Measurements from ENCODE around the gene FBXL12. TPM values are rescaled to one million over a fixed set of nuclear protein-coding genes. Genes with fewer than 3 reads are reported as not detected.
A peak's percentile ranks its signal among the peaks of the same experiment; 100 is the strongest.

FBXL12 gene, protein sequence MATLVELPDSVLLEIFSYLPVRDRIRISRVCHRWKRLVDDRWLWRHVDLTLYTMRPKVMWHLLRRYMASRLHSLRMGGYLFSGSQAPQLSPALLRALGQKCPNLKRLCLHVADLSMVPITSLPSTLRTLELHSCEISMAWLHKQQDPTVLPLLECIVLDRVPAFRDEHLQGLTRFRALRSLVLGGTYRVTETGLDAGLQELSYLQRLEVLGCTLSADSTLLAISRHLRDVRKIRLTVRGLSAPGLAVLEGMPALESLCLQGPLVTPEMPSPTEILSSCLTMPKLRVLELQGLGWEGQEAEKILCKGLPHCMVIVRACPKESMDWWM
- total RNA-seq, result 10 to 100 TPM; 23.6 to 27.2 TPM

DNA sequence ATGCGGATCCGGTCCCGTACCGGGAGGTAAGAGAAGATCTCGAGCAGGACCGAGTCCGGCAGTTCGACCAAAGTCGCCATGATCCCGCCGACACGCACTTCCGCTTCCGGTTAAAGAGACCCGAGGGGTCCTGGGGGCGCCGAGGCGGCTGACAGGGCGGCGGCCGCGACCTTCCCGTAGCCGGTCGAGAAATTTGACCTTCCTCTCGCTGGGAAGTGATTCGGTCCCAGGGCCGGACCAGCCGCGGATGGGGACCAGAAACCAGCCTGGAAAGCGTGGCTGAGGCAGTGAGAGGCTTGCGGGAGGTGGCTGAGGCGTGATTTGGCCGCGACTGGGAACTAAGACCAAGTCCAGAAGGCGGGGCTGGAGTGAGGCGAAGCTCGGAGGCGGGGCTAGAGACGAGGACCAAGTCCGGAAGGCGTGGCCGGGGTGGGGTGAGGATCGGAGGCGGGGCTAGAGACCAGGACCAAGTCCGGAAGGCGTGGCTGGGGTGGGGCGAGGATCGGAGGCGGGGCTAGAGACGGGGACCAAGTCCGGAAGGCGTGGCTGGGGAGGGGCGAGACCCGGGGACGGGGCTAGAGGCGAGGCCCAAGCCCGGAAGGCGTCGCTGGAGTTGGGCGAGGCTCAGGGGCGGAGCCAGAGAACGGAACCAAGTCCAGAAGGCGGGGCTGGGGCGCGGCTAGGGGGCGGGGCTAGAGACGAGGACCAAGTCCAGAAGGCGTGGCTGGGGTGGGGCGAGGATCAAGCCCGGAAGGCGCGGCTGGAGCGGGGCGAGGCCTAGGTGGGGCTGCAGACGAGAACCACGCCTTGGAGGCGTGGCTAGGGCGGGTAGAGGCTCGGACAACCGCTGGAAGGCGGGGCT lies at the start of gene FBXL12:
Gene FBXL12, minus strand, starts transcription at position 346 of the 862 bp plus-strand sequence. Its CDS starts 266 bp downstream, at position 80.
- no peaks in the 10 kb centered on the region for H3K27me3 Mint-ChIP-seq
- peaks cover 23% of the 10 kb centered on the region for H3K36me3 Mint-ChIP-seq (ENCODE audit: low read depth)
- peak; percentile 89 for ATAC-seq (replicated peaks)
- H3K9me3 Mint-ChIP-seq, result no peaks in the 10 kb centered on the region
- peak within 1 kb of the TSS; percentile 79 for H3K4me3 Mint-ChIP-seq
- H3K27ac Mint-ChIP-seq, result peak within 1 kb of the TSS; percentile 82
- peaks cover 10% of the 10 kb centered on the region for H3K4me1 Mint-ChIP-seq

DNA sequence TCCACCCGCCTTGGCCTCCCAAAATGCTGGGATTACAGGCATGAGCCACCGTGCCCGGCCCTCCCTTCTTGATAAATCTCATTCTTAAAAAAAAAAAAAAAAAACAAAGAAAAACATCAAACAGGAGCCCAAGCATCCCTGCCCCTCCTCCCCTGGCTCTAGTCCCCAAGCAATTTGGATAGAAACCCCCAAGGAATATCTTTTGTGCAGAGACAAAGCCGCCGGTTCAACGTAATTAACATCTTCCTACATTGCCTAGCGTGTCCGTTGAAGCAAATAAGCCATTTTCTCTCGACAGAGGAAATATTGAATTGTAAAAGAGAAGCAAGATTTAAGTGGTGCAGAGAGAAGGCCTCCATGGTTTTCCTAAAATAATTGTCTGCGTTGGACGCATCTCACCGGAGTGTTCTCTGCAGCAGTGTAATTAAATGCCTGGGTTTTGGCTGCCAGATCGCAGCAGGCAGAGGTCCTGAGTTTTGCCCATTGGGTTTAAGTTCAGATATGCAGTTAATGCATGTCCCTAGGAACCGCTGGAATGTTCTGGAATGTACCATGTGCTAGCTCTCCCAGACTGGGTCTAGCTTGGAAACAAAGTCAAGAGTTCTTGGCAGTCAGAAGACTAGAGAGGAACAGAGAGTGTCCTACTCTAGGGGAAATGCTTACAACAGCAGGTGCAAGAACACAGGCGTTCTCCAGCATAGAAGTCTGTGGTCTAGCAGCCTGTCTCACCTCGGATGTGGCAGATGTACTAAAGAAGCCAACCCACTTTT lies 47.0 kb upstream of the FBXL12 start:
- ATAC-seq (replicated peaks), result peak; percentile 55
- Mint-ChIP-seq H3K9me3 (no peaks in the 10 kb centered on the region), H3K4me1 (peaks cover 23% of the 10 kb centered on the region), H3K4me3 (no peak overlapping the region), H3K27ac (peak overlapping the region; percentile 38), H3K27me3 (no peaks in the 10 kb centered on the region), H3K36me3 (ENCODE audit: low read depth) (no peaks in the 10 kb centered on the region)

DNA sequence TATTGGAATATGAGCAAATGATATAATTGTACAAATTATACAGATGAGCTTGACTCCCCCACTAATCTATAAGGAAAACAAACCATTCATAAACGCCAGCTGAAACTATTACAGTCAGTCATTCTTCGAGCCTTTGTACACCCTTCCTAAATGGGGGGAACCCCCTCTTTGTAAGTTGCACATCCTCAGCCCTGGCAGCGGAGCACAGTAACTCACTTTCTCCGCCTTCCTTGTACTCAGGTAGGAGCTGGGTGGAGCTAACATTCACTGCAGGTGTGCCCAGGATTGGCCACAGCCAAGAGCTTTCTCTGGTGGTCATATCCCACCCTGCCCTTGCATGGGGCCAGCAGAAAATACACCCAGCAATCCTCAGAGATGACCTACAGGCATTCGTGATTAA lies 44.9 kb upstream of the FBXL12 start:
- Mint-ChIP-seq H3K36me3 (ENCODE audit: low read depth) (no peaks in the 10 kb centered on the region), H3K4me1 (peaks cover 32% of the 10 kb centered on the region), H3K27me3 (no peaks in the 10 kb centered on the region), H3K9me3 (no peaks in the 10 kb centered on the region), H3K27ac (peak overlapping the region; percentile 97), H3K4me3 (peak overlapping the region; percentile 91)
- peak; percentile 68 for ATAC-seq (replicated peaks)

DNA sequence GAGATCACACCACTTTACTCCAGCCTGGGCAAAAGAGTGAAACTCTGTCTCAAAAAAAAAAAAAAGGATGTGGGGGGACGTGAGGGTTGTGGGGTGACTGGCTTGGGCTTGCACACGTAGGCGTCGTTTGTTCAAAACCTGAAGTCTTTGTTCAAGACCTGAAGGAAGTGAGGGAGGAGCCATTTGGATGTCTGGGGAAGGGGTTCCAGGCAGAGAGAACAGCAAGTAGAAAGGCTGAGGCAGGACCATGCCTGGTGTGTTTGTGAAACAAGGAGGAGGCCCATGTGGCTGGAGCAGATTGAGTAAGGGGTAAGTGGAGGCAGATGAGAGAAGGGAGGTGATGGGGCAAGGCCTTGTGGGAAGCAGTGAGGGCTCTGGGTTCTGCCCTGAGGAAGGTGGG lies 44.1 kb upstream of the FBXL12 start:
- ATAC-seq (replicated peaks), result peak; percentile 62
- Mint-ChIP-seq H3K9me3 (no peaks in the 10 kb centered on the region), H3K36me3 (ENCODE audit: low read depth) (no peaks in the 10 kb centered on the region), H3K27ac (peak overlapping the region; percentile 97), H3K4me1 (peaks cover 41% of the 10 kb centered on the region), H3K4me3 (peak overlapping the region; percentile 91), H3K27me3 (no peaks in the 10 kb centered on the region)

DNA sequence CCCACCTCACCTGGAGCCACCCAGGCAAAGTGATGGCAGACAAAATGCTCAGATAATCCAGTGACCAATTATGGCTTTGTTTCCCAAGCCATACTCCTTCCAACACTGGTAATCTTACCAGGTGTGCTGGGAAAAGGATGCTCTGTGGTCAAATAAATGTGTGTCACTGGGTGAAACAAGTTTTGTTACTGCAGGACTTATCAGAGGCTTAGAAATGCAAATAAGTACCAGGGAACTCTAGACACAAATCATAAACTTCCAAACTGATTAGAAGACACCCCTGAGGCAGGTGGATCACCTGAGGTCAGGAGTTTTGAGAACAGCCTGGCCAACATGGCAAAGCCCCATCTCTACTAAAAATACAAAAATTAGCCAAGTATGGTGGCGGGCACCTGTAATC lies 42.6 kb upstream of the FBXL12 start:
- no peaks in the 10 kb centered on the region for H3K9me3 Mint-ChIP-seq
- no peaks in the 10 kb centered on the region for H3K36me3 Mint-ChIP-seq (ENCODE audit: low read depth)
- H3K27me3 Mint-ChIP-seq, result no peaks in the 10 kb centered on the region
- peak overlapping the region; percentile 91 for H3K4me3 Mint-ChIP-seq
- H3K4me1 Mint-ChIP-seq, result peaks cover 49% of the 10 kb centered on the region
- peak overlapping the region; percentile 97 for H3K27ac Mint-ChIP-seq
- no peak for ATAC-seq (replicated peaks)

DNA sequence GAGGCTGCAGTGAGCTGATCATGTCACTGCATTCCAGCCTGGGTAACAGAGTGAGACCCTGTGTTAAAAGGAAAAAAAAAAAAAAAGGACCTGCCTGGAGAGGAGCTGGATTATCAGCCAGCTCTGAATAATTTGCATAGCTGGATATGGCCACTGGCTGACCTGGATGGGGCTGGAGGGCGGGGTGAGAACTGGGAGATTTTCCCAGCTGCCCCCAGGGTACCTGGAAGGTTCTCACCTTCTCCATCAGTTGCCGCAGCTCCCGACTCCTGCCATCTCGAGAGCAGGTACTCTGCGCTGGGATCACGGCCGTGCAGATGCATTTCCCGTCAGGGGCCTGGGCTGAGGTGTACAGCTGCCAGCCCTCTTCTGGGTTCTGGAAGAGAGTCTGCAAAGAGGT lies 41.5 kb upstream of the FBXL12 start:
- H3K4me1 Mint-ChIP-seq, result peaks cover 44% of the 10 kb centered on the region
- H3K27ac Mint-ChIP-seq, result peak overlapping the region; percentile 25
- no peaks in the 10 kb centered on the region for H3K27me3 Mint-ChIP-seq
- no peak for ATAC-seq (replicated peaks)
- no peaks in the 10 kb centered on the region for H3K36me3 Mint-ChIP-seq (ENCODE audit: low read depth)
- H3K4me3 Mint-ChIP-seq, result no peak overlapping the region
- no peaks in the 10 kb centered on the region for H3K9me3 Mint-ChIP-seq

DNA sequence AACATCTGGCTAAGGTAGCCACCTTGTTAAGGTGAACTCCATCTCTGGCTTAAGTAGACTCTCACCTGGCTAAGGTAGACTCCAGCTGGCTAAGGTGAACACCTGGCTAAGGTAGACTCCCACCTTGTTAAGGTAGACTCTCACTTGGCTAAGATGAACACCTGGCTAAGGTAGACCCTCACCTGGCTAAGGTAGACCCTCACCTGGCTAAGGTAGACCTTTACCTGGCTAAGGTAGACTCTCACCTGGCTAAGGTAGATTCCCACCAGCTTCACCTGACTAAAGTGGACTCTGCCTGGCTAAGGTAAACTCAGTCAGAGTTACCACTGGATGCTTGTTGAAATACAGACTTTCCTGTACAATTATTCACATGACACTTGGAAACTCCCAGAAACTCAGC lies 39.9 kb upstream of the FBXL12 start:
- peak overlapping the region; percentile 91 for H3K27ac Mint-ChIP-seq
- peak overlapping the region; percentile 77 for H3K4me3 Mint-ChIP-seq
- ATAC-seq (replicated peaks), result no peak
- H3K9me3 Mint-ChIP-seq, result no peaks in the 10 kb centered on the region
- peaks cover 41% of the 10 kb centered on the region for H3K4me1 Mint-ChIP-seq
- no peaks in the 10 kb centered on the region for H3K27me3 Mint-ChIP-seq
- peaks cover 4% of the 10 kb centered on the region for H3K36me3 Mint-ChIP-seq (ENCODE audit: low read depth)

DNA sequence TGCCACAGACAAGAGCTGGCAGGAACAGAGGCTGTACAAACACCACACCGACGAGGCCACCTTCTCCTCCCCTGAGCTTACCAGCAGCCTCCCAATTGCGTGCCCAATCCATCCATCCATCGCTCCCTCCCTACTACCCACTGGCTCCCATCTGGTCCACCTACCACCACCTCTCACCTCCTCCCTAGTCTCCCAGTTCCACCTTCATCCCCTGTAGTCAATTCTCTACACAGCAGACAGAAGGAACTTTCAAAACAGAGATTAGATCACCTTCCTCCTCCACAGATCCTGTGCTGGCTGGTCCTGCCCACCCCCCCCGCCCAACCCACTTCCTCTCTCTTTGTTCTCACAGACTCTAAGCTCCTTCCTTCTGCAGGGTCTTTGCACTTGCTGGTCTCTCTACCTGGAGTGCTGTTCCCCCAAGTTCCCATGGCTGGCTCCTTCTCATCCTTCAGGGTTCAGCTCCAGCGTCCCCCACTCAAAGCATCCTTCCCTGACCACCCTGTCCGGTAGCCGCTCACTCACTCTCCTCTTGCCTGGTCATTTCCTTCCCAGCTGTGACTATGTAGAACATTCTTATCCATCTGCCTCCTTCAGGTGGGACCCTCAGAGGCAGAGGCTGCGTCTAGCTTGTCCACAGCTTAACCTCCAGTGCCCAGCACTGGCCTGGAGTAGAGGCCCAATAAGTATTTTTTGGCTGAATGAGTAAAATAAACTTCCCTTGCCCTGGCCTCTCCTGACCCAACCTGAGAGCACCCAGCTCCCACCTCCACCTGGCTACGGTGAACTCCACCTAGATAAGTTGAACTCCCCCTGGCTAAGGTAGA lies 39.3 kb upstream of the FBXL12 start:
- no peaks in the 10 kb centered on the region for H3K9me3 Mint-ChIP-seq
- ATAC-seq (replicated peaks), result peak; percentile 80
- H3K4me1 Mint-ChIP-seq, result peaks cover 38% of the 10 kb centered on the region
- H3K27me3 Mint-ChIP-seq, result no peaks in the 10 kb centered on the region
- H3K4me3 Mint-ChIP-seq, result peak overlapping the region; percentile 77
- peak overlapping the region; percentile 91 for H3K27ac Mint-ChIP-seq
- H3K36me3 Mint-ChIP-seq (ENCODE audit: low read depth), result peaks cover 7% of the 10 kb centered on the region

DNA sequence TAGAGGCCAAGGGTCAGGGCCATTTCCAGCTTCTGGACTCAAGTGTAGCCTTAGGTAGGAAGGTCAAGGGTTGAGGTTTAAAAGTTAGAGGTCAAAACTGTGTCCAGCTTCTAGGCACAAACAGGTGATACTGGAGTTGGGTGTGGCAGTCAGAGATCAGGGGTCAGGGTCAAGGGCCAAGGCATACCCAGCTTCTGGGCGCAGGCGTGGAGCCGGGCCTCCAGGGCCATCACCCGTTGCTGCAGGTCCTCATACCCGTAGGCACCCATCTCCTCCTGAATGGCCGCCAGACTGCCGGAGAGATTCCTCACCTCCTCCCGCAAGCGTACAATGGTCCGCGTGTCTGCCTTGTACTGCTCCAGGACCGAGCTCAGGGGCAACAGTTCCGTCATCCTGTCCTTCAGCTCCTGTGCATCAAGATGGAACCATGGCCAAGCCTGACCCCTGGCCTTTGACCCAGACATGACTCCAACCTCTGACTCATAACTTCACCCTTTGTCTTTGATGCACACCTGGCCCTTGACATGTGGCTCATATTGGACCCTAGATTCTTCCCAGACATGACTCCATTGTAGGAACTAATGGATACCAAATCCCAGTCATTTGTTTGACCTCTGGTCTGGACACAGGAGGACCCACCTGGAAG lies 38.3 kb upstream of the FBXL12 start:
- no peak for ATAC-seq (replicated peaks)
- Mint-ChIP-seq H3K36me3 (ENCODE audit: low read depth) (peaks cover 7% of the 10 kb centered on the region), H3K27ac (peak overlapping the region; percentile 91), H3K4me1 (peaks cover 33% of the 10 kb centered on the region), H3K9me3 (no peaks in the 10 kb centered on the region), H3K4me3 (peak overlapping the region; percentile 77), H3K27me3 (no peaks in the 10 kb centered on the region)

DNA sequence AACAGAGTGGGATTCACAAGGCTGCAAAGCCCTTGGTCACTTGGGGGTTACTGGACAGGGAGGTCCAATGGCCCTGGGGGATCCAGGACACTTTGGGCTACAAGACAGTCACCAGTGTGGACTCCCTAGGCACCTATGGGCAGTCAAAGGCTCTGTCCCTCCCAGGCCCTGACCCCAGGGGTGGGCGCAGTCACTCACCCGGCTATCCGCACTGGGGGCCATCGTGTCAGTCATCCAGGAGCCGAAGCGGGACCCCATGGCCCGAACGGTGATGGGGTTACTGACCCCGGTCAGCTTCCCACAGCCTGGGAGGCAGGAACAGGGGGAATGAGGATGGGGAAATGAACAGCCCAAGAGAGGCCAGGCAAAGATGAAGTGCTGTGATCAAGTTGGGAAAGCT lies 37.7 kb upstream of the FBXL12 start:
- peaks cover 33% of the 10 kb centered on the region for H3K4me1 Mint-ChIP-seq
- peaks cover 7% of the 10 kb centered on the region for H3K36me3 Mint-ChIP-seq (ENCODE audit: low read depth)
- H3K9me3 Mint-ChIP-seq, result no peaks in the 10 kb centered on the region
- no peak for ATAC-seq (replicated peaks)
- H3K4me3 Mint-ChIP-seq, result peak overlapping the region; percentile 77
- H3K27me3 Mint-ChIP-seq, result no peaks in the 10 kb centered on the region
- H3K27ac Mint-ChIP-seq, result peak overlapping the region; percentile 91

DNA sequence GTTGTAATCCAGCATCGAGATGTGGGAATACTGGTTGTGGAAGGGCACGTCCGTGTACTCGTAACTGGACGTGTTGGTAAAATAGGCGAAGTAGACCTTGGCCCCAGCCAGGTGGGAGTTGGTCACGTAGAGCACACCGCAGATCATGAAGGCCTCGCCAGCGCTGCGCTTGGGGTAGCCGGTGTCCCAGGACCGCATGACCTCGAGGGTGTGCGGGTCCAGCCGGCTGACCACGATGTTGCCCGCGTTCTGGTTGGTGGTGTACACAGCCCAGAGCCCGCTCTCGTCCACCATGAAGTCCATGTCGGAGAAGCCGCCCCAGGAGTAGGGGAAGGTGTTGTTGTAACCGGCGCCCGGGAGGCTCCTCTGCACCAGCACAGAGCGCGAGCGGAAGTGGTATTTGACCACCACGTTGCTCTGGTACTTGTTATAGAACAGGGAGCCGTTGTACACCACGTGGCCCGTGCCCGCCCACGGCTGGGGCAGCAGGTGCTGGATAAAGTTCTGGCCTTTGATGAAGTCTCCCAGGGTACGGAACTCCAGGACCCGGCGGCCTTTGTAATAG lies 35.5 kb upstream of the FBXL12 start:
- no peak overlapping the region for H3K4me3 Mint-ChIP-seq
- ATAC-seq (replicated peaks), result no peak
- peaks cover 27% of the 10 kb centered on the region for H3K4me1 Mint-ChIP-seq
- peak overlapping the region; percentile 51 for H3K27ac Mint-ChIP-seq
- H3K36me3 Mint-ChIP-seq (ENCODE audit: low read depth), result peaks cover 7% of the 10 kb centered on the region
- H3K27me3 Mint-ChIP-seq, result no peaks in the 10 kb centered on the region
- H3K9me3 Mint-ChIP-seq, result no peaks in the 10 kb centered on the region

DNA sequence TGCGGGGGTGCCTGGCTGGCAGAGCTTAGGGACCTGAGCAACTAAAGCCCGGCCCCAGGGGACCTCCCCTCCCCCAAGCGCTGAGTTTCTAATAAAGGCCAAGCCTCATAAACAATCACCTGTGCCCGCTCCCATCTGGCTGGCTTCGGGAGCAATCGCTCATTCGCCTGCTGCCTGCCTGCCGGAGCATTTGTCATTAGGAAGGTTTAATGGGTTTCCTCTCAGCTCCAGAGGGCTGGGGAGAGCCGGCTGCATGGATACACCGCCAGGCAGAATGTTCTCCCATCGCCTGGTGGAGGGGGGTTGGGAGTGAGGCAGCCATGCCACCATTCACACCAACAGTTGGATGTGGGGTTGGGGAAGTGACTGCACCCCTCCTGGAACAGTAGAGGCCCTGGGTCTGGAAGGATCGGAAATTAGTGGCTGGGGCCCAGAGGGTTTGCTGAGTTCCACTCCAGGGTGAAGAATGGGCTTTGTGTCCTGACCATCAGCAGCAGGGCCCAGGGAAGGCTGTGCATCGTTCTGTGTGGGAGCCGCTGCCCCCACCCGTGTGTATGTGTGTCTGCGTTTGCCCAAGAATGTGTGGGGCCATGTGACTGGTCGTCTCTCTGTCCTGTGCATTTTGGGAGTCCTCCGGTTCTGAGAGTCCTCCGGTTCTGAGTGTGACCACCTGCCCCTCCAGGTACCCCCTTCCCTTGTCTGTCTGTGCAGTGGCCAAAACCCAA lies 31.5 kb upstream of the FBXL12 start:
- H3K36me3 Mint-ChIP-seq (ENCODE audit: low read depth), result peaks cover 27% of the 10 kb centered on the region
- H3K9me3 Mint-ChIP-seq, result no peaks in the 10 kb centered on the region
- no peak overlapping the region for H3K4me3 Mint-ChIP-seq
- H3K27ac Mint-ChIP-seq, result no peak overlapping the region
- H3K4me1 Mint-ChIP-seq, result peaks cover 10% of the 10 kb centered on the region
- no peaks in the 10 kb centered on the region for H3K27me3 Mint-ChIP-seq
- ATAC-seq (replicated peaks), result no peak

DNA sequence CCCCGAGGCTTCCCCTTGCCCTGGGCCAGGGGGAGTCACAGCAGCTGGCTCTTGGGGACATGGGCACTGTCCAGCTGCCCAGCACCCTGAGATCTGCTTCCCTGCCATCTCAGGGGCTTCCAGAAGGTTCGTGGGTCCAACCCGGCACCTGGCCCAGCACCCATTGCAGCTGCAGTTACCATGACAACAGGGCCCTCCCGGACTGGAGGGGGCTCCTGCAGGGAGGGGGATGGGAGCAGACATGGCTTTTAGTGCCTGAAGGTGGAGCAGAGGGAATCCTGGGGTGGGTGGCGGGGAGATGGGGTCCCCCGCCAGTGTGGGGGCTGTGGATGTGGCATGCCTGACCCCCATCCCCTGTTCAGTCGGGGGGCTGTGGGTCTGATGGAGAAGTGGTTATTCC lies 30.9 kb upstream of the FBXL12 start:
- Mint-ChIP-seq H3K9me3 (no peaks in the 10 kb centered on the region), H3K27me3 (no peaks in the 10 kb centered on the region), H3K4me1 (peaks cover 10% of the 10 kb centered on the region), H3K36me3 (ENCODE audit: low read depth) (peaks cover 33% of the 10 kb centered on the region), H3K27ac (no peak overlapping the region), H3K4me3 (no peak overlapping the region)
- ATAC-seq (replicated peaks), result no peak
